Activated CD4-positive, alpha-beta T cell treated with anti-CD3 and anti-CD28 coated beads for 36 hours (primary cell): ENCODE results near the gene ADGRL4. TPM values are rescaled to one million over a fixed set of nuclear protein-coding genes. Genes with fewer than 3 reads are reported as not detected.

Experiments used
- ATAC-seq: fragments of 200-7000 bp; cut with Tn5 transposase; one replicate; pipeline ENCODE4 v1.10.0; 2021; ENCODE audit warnings: mild to moderate bottlenecking, moderate library complexity
- CTCF ChIA-PET: fragments of 350-600 bp; sonication (Branson Sonifier 250); formaldehyde crosslinking; loops from one replicate; lab custom pipeline; 2021; ENCODE audit warnings: antibody characterized with exemption; lab: Charles Lee
- POLR2A ChIA-PET: fragments of 350-600 bp; sonication (Branson Sonifier 250); formaldehyde crosslinking; loops from one replicate; lab custom pipeline; 2021; ENCODE audit warnings: antibody characterized with exemption, inconsistent platforms; lab: Charles Lee
- DNase-seq: peaks from one replicate; pipeline ENCODE4 v3.0.0-alpha.2; 2020
- H3K27ac Mint-ChIP-seq: one replicate; pipeline ENCODE4 v1.8.0; 2021; ENCODE audit warnings: mixed read lengths
- H3K27me3 Mint-ChIP-seq: one replicate; pipeline ENCODE4 v1.8.0; 2021; ENCODE audit warnings: mixed read lengths
- H3K36me3 Mint-ChIP-seq: one replicate; pipeline ENCODE4 v1.8.0; 2021; ENCODE audit warnings: low read depth, mixed read lengths
- H3K4me1 Mint-ChIP-seq: one replicate; pipeline ENCODE4 v1.8.0; 2021; ENCODE audit warnings: mixed read lengths
- H3K4me3 Mint-ChIP-seq: one replicate; pipeline ENCODE4 v1.8.0; 2021; ENCODE audit warnings: mild to moderate bottlenecking, moderate library complexity, mixed read lengths
- H3K9me3 Mint-ChIP-seq: one replicate; pipeline ENCODE4 v1.8.0; 2021; ENCODE audit warnings: low read depth, mixed read lengths
- intact Hi-C, 2 experiments: fragments of 100-400 bp; cut with DNase I in 1 of 2; cut with micrococcal nuclease in 1 of 2; formaldehyde crosslinking; loops; one replicate each; pipeline versions ENCODE4 v1.14.2 to v1.15.1; 2022 to 2024; cut with DNase I, micrococcal nuclease
- total RNA-seq, 2 experiments: library from RNA; stranded (reverse); gene quantifications; one replicate each; pipeline ENCODE4 v1.2.3, GENCODE V29; 2021

The ADGRL4 gene
- total RNA-seq: not detected

DNA sequence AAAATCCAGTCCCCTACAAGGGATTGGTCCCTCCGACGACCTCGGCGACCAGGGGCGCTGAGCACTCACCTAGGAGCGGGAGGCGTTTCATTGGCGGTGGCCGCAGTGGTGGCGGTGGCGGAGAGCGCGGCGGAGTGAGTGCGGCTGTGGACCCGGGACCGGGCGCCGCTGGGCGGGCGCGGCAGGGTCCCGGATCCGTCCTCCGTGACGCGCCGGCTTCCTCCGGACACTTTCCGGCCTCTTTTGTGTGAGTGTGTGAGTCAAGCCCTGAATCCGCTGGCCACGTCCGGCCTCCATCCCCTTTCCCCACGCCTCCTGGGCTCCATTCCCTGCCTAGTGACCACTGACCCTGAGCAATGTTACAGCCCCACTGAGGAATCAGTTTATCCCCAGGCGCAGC lies at the start of gene ADGRL4:
Gene ADGRL4, minus strand, starts transcription at position 167 of the 400 bp plus-strand sequence. Its CDS starts 76 bp downstream, at position 91.
- intact Hi-C loops: no loop called here
- no peaks in the 10 kb centered on the region for H3K9me3 Mint-ChIP-seq
- no peaks in the 10 kb centered on the region for H3K36me3 Mint-ChIP-seq
- POLR2A ChIA-PET: no interaction called here
- DNase-seq (no peak), ATAC-seq (no peak)
- H3K4me1 Mint-ChIP-seq: no peaks in the 10 kb centered on the region
- H3K27me3 Mint-ChIP-seq: peaks cover 8% of the 10 kb centered on the region
- H3K4me3 Mint-ChIP-seq: no peak within 1 kb of the TSS
- no peak within 1 kb of the TSS for H3K27ac Mint-ChIP-seq
- CTCF ChIA-PET: no interaction called here

DNA sequence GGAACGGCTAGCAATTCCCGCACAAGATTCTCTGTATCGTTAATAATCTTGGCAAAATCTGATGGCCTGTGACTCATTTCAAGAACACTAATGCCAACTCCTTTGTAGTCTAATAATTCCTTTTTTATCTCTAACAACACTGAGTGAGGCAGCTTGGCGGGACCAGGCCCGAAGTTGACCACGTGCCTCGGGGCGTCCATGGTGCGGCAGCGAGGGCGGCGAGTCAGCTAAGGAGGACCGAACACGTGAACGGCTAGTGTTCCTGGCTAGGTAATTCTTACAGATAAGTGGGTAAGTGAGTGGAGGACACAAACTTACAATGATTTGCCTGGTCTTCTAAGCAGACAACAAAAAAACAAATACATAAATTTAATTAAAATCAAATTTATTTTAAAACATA lies 49.3 kb upstream of the ADGRL4 start:
- no peak overlapping the region for H3K27ac Mint-ChIP-seq
- intact Hi-C loops: no loop called here
- CTCF ChIA-PET: no interaction called here
- DNase-seq: no peak
- POLR2A ChIA-PET: interaction anchor here (0.7 kb wide), 1 partner anchor 1228 kb away, joined by 4 read pairs; no protein-coding TSS in a partner anchor
- peaks cover 8% of the 10 kb centered on the region for H3K4me1 Mint-ChIP-seq
- no peaks in the 10 kb centered on the region for H3K27me3 Mint-ChIP-seq
- no peaks in the 10 kb centered on the region for H3K36me3 Mint-ChIP-seq
- no peak for ATAC-seq
- peaks cover 12% of the 10 kb centered on the region for H3K9me3 Mint-ChIP-seq
- no peak overlapping the region for H3K4me3 Mint-ChIP-seq

DNA sequence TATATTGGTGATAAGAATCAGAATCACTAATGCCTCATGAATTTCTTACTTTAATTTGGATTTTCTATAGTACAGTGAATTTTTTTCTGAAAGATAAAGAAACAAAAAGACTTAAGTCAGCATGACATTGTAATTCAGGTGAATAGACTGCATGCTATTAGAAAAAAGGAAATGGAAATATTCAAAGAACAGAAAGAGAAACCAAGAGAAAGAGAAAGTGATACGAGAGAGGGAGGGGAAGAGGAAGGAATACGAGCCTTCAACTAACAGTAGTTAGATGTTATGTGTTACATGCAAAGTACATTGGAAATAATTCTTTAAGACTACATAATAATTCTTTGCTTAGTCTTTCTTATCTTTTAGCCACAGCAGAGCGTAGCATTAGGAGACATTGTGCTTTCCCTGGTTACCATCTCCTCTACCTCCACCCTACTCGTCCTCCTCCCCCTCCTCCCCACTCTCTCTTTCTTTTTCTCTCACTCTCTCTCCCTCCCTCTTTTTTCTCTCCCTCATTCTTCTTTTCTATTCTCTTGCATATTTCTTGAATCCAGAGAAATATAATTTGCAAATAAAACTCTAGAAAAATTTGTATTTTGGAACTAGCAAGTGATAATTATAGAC lies 46.4 kb upstream of the ADGRL4 start:
- Mint-ChIP-seq H3K36me3 (no peaks in the 10 kb centered on the region), H3K4me3 (peak overlapping the region; percentile 45), H3K9me3 (peaks cover 7% of the 10 kb centered on the region), H3K27ac (no peak overlapping the region), H3K27me3 (no peaks in the 10 kb centered on the region), H3K4me1 (peaks cover 8% of the 10 kb centered on the region)
- CTCF ChIA-PET: no interaction called here
- no peak for DNase-seq
- intact Hi-C loops: no loop called here
- peak; percentile 36 for ATAC-seq
- POLR2A ChIA-PET: no interaction called here

DNA sequence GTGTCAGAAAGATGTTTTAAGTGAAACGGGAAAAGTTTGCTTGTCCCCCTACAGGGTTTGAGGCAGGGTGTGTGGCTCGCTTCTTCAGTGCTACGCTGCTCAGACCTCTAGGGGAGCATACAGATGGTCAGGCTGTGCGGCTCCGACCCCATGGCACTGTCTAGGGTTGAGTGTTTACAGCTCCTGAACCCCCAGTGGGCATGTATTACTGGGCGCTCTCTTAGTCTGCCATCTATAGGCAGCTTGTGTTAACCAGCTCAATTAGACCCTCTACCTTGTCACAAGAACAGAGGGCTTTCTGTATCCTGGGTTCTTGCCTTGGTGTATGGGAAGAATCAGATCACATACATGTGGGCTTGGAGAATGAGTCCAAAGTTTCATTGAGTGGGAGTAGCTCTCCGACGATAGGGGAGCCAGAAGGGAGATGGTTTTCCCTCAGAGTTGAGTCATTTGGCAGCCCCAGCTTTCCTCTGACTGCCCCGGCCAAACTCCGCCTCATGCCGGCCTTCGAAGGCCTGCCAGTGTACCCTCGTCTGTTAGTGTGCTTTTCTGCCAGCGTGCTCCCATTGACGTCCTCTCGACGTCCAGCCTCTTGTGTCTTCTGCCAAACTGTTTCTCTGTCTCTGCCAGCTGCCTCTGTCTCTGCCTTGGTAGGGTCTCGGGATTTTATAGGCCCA lies 38.6 kb upstream of the ADGRL4 start:
- Mint-ChIP-seq H3K9me3 (peaks cover 3% of the 10 kb centered on the region), H3K4me1 (peaks cover 11% of the 10 kb centered on the region)
- intact Hi-C loops: no loop called here

DNA sequence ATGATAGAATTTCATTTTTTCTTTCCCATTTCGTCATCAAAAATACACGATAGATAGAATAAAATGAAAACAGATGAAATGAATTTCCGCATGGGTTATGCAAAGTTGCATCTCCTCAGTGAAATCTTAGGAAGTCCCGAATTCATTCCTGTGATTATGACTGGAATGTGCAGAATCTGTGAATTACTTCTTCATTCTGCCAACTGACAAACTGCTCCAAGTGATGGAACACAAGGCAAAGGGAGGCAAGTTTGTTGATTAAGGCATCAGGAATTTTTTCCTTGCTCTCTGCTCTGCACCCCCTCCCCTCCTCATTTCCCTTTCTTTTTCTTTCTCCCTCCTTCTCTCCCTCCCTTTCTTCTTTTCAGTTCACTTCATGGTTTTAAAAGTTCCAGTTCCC lies 37.0 kb upstream of the ADGRL4 start:
- ATAC-seq (no peak), DNase-seq (no peak)
- Mint-ChIP-seq H3K4me1 (peaks cover 12% of the 10 kb centered on the region), H3K27ac (no peak overlapping the region), H3K4me3 (no peak overlapping the region), H3K27me3 (no peaks in the 10 kb centered on the region), H3K36me3 (no peaks in the 10 kb centered on the region), H3K9me3 (peaks cover 3% of the 10 kb centered on the region)
- intact Hi-C loops: no loop called here
- ChIA-PET CTCF (no interaction called here), POLR2A (no interaction called here)

More for the DNA sequence above, 38.6 kb upstream of the ADGRL4 start:
- Mint-ChIP-seq H3K27me3 (no peaks in the 10 kb centered on the region), H3K36me3 (no peaks in the 10 kb centered on the region), H3K27ac (no peak overlapping the region), H3K4me3 (no peak overlapping the region)
- ATAC-seq: no peak
- DNase-seq: no peak
- ChIA-PET CTCF (no interaction called here), POLR2A (no interaction called here)

- H3K9me3 Mint-ChIP-seq: peaks cover 10% of the 10 kb centered on the region
- H3K27me3 Mint-ChIP-seq: no peaks in the 10 kb centered on the region
- intact Hi-C loops: no loop called here
- H3K4me1 Mint-ChIP-seq: peaks cover 12% of the 10 kb centered on the region
- ChIA-PET CTCF (interaction anchor here (1.6 kb wide), 1 partner anchor 9 kb away, joined by 3 read pairs; no protein-coding TSS in a partner anchor), POLR2A (no interaction called here)
- no peaks in the 10 kb centered on the region for H3K36me3 Mint-ChIP-seq
- DNase-seq (no peak), ATAC-seq (no peak)
- H3K27ac Mint-ChIP-seq: no peak overlapping the region
- no peak overlapping the region for H3K4me3 Mint-ChIP-seq
These were observed 36.0 kb upstream of the ADGRL4 start for GRCh38 chr1:79042539-79042938.

GRCh38 chr1:79042117-79042516 lies 35.6 kb upstream of the ADGRL4 start:
- POLR2A ChIA-PET: no interaction called here
- DNase-seq (no peak), ATAC-seq (no peak)
- peaks cover 12% of the 10 kb centered on the region for H3K4me1 Mint-ChIP-seq
- no peak overlapping the region for H3K27ac Mint-ChIP-seq
- H3K9me3 Mint-ChIP-seq: peaks cover 14% of the 10 kb centered on the region
- intact Hi-C loops: no loop called here
- no peak overlapping the region for H3K4me3 Mint-ChIP-seq
- CTCF ChIA-PET: interaction anchor here (1.6 kb wide), 1 partner anchor 10 kb away, joined by 3 read pairs; no protein-coding TSS in a partner anchor
- no peaks in the 10 kb centered on the region for H3K27me3 Mint-ChIP-seq
- no peaks in the 10 kb centered on the region for H3K36me3 Mint-ChIP-seq

GRCh38 chr1:79041666-79042065 lies 35.1 kb upstream of the ADGRL4 start:
- H3K27ac Mint-ChIP-seq: no peak overlapping the region

GRCh38 chr1:79040424-79041082 lies 34.0 kb upstream of the ADGRL4 start:
- DNase-seq: no peak
- Mint-ChIP-seq H3K36me3 (no peaks in the 10 kb centered on the region), H3K4me3 (no peak overlapping the region), H3K27ac (peak overlapping the region; percentile 37), H3K4me1 (peaks cover 12% of the 10 kb centered on the region), H3K27me3 (no peaks in the 10 kb centered on the region), H3K9me3 (peaks cover 23% of the 10 kb centered on the region)
- POLR2A ChIA-PET: no interaction called here
- ATAC-seq: peak; percentile 96
- intact Hi-C loops: no loop called here
- CTCF ChIA-PET: no interaction called here

More at GRCh38 chr1:79041666-79042065, 35.1 kb upstream of the ADGRL4 start:
- peaks cover 18% of the 10 kb centered on the region for H3K9me3 Mint-ChIP-seq
- no peaks in the 10 kb centered on the region for H3K27me3 Mint-ChIP-seq
- H3K36me3 Mint-ChIP-seq: no peaks in the 10 kb centered on the region
- ChIA-PET CTCF (interaction anchor here (1.6 kb wide), 1 partner anchor 10 kb away, joined by 3 read pairs; no protein-coding TSS in a partner anchor), POLR2A (no interaction called here)
- DNase-seq: no peak
- H3K4me3 Mint-ChIP-seq: no peak overlapping the region
- intact Hi-C loops: no loop called here
- H3K4me1 Mint-ChIP-seq: peaks cover 12% of the 10 kb centered on the region
- ATAC-seq: no peak

- CTCF ChIA-PET: interaction anchor here (0.7 kb wide), 1 partner anchor 251 kb away, joined by 3 read pairs; no protein-coding TSS in a partner anchor
- H3K27me3 Mint-ChIP-seq: no peaks in the 10 kb centered on the region
- intact Hi-C loops: no loop called here
These were observed 30.6 kb upstream of the ADGRL4 start for GRCh38 chr1:79037085-79037484.

DNA sequence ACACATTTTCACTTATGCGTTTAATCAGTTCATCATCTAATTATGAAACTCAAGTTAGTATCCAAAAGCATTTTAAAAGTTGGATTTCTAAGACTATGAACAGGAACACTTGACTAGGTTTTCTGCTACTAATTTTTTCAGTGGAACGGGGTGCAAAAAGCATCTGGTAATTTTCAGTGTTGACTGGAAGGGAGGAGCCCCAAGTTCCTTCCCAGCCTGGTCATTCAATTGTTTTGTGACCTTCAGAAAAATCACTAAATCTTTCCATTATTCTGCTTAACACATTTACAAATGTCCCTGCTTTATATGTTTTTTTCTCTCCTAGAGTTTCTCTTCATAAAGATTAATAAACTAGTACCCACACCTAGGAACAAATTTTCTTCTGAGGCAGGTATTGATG lies 6.0 kb upstream of the ADGRL4 start:
- CTCF ChIA-PET: no interaction called here
- H3K4me3 Mint-ChIP-seq: no peak overlapping the region
- no peaks in the 10 kb centered on the region for H3K9me3 Mint-ChIP-seq
- H3K4me1 Mint-ChIP-seq: no peaks in the 10 kb centered on the region
- POLR2A ChIA-PET: no interaction called here
- no peak overlapping the region for H3K27ac Mint-ChIP-seq
- no peak for ATAC-seq
- H3K27me3 Mint-ChIP-seq: no peaks in the 10 kb centered on the region
- H3K36me3 Mint-ChIP-seq: no peaks in the 10 kb centered on the region
- intact Hi-C loops: no loop called here
- DNase-seq: no peak

More at GRCh38 chr1:79037085-79037484, 30.6 kb upstream of the ADGRL4 start:
- Mint-ChIP-seq H3K36me3 (no peaks in the 10 kb centered on the region), H3K4me3 (no peak overlapping the region), H3K4me1 (peaks cover 11% of the 10 kb centered on the region), H3K9me3 (peaks cover 22% of the 10 kb centered on the region), H3K27ac (no peak overlapping the region)
- ATAC-seq (no peak), DNase-seq (no peak)
- POLR2A ChIA-PET: no interaction called here
